GM12878 (cell line): Measurements from ENCODE around the gene TOMM40. TPM values are rescaled to one million over a fixed set of nuclear protein-coding genes. Genes with fewer than 3 reads are reported as not detected.
"Not testable (repeated sequence)": the region's sequence is repeated elsewhere in the genome, so short reads cannot be mapped to it uniquely, and the experiment has no call there.

Source experiments
- ATAC-seq: fragments of 200-7000 bp; cut with Tn5 transposase; 3 replicates; pipeline ENCODE4 v1.9.1; 2020; ENCODE audit warnings: mild to moderate bottlenecking, moderate library complexity
- BruUV-seq: library from RNA; stranded (reverse); fragments of 400-500 nt; replicated peaks from 2 replicates; lab custom pipeline; 2021; lab: Mats Ljungman, UMichigan
- CTCF ChIA-PET: fragments of 300-600 bp; sonication (Branson Sonifier 250); formaldehyde crosslinking; extraction: SDS; loops from one replicate; lab custom pipeline; 2021; ENCODE audit warnings: inconsistent platforms; lab: Yijun Ruan, JAX
- POLR2A ChIA-PET: fragments of 350-600 bp; formaldehyde crosslinking; extraction: SDS; loops from one replicate; lab custom pipeline; 2021; ENCODE audit warnings: inconsistent platforms; lab: Charles Lee
- RAD21 ChIA-PET: fragments of 300-600 bp; sonication (Branson Sonifier 250); formaldehyde crosslinking; loops from one replicate; lab custom pipeline; 2023; ENCODE audit warnings: antibody characterized with exemption; ENCODE audit not compliant: unreplicated experiment; lab: Charles Lee
- SMC1A ChIA-PET: fragments of 300-600 bp; sonication (Branson Sonifier 250); formaldehyde crosslinking; loops from one replicate; lab custom pipeline; 2023; ENCODE audit not compliant: unreplicated experiment, uncharacterized antibody; lab: Charles Lee
- DNase-seq: peaks from one replicate; pipeline ENCODE4 v3.0.0-alpha.2; 2011; ENCODE audit warnings: low read depth, low spot score
- FAIRE-seq: peaks from 3 replicates; lab custom pipeline; 2011; peaks lifted over from hg19 to GRCh38; lab: Jason Lieb, UNC
- H2AFZ ChIP-seq: 2 replicates; pipeline ENCODE4 v1.6.0; 2011; ENCODE audit warnings: low read depth, low read length, control low read depth; ENCODE audit not compliant: control insufficient read depth
- H3K27ac ChIP-seq: 2 replicates; pipeline ENCODE4 v1.5.1; 2011; ENCODE audit warnings: control low read depth; ENCODE audit not compliant: control insufficient read depth, insufficient read depth
- H3K27me3 ChIP-seq, 2 experiments: replicated peaks in 1 of 2; 2 replicates each; pipeline versions ENCODE4 v1.6.0 to v1.6.1; 2011; ENCODE audit warnings: low read length in 1 of 2; ENCODE audit not compliant: control insufficient read depth in 2 of 2, insufficient read depth in 2 of 2
- H3K36me3 ChIP-seq, 2 experiments: 2 replicates each; pipeline ENCODE4 v1.5.1; 2011; ENCODE audit warnings: low read length in 1 of 2; ENCODE audit not compliant: control insufficient read depth in 2 of 2, insufficient read depth in 2 of 2
- H3K4me1 ChIP-seq: 2 replicates; pipeline ENCODE4 v1.6.1; 2011; ENCODE audit warnings: mild to moderate bottlenecking, low read length, moderate library complexity, mixed read lengths; ENCODE audit not compliant: control insufficient read depth, insufficient read depth
- H3K4me2 ChIP-seq: 2 replicates; pipeline ENCODE4 v1.6.0; 2011; ENCODE audit warnings: control low read depth; ENCODE audit not compliant: control insufficient read depth, insufficient read depth
- H3K4me3 ChIP-seq: fragments of 200-600 bp; sonication (generic); 2 replicates; pipeline ENCODE4 v1.5.1; 2016
- H3K79me2 ChIP-seq: 2 replicates; pipeline ENCODE4 v1.6.0; 2011; ENCODE audit warnings: low read length; ENCODE audit not compliant: control insufficient read depth, insufficient read depth
- H3K9ac ChIP-seq: 2 replicates; pipeline ENCODE4 v1.8.0; 2011; ENCODE audit warnings: low read length, control low read depth, mixed read lengths; ENCODE audit not compliant: control insufficient read depth, insufficient read depth
- H3K9me3 ChIP-seq: replicated peaks from 3 replicates; pipeline ENCODE4 v1.5.1; 2011; ENCODE audit warnings: mild to moderate bottlenecking, low read length; ENCODE audit not compliant: control insufficient read depth, insufficient read depth
- H4K20me1 ChIP-seq: 2 replicates; pipeline ENCODE4 v1.6.0; 2011; ENCODE audit not compliant: control insufficient read depth, insufficient read depth
- ATF7 ChIP-seq: fragments of 450-650 bp; IDR thresholded peaks from 2 replicates; pipeline ENCODE4 v1.6.1; 2016; ENCODE audit warnings: low read depth, mild to moderate bottlenecking
- BHLHE40 ChIP-seq, 2 experiments: fragments of 450-650 bp in 1 of 2; IDR thresholded peaks; 2 replicates each; pipeline ENCODE4 v1.6.1; 2011 to 2017; ENCODE audit warnings: low read depth in 2 of 2, borderline replicate concordance in 1 of 2, improper control_type of control experiment in 1 of 2, low read length in 1 of 2, mild to moderate bottlenecking in 1 of 2
- CEBPB ChIP-seq, 2 experiments: fragments of 150-350 bp in 1 of 2; IDR thresholded peaks; 2 replicates each; pipeline ENCODE4 v1.6.1; 2012 to 2014; ENCODE audit warnings: low read depth in 2 of 2, low read length in 2 of 2, borderline replicate concordance in 1 of 2, inconsistent platforms in 1 of 2
- CREB1 ChIP-seq: IDR thresholded peaks from 2 replicates; pipeline ENCODE4 v1.6.1; 2012; ENCODE audit warnings: low read depth, mild to moderate bottlenecking, inconsistent platforms
- CREM ChIP-seq: IDR thresholded peaks from 2 replicates; pipeline ENCODE4 v1.6.1; 2014; ENCODE audit warnings: antibody characterized with exemption, low read depth
- EED ChIP-seq: sonication (generic); IDR thresholded peaks from 2 replicates; pipeline ENCODE4 v1.6.1; 2016; ENCODE audit warnings: antibody characterized with exemption, low read depth
- IRF3 ChIP-seq: fragments of 450-650 bp; IDR thresholded peaks from 2 replicates; pipeline ENCODE4 v1.6.1; 2014; ENCODE audit warnings: mild to moderate bottlenecking
- KLF5 ChIP-seq: fragments of 450-650 bp; IDR thresholded peaks from 2 replicates; pipeline ENCODE4 v1.6.1; 2014; ENCODE audit warnings: mild to moderate bottlenecking; ENCODE audit not compliant: partially characterized antibody
- MTA2 ChIP-seq: fragments of 450-650 bp; IDR thresholded peaks from 2 replicates; pipeline ENCODE4 v1.6.1; 2016; ENCODE audit warnings: low read depth, mild to moderate bottlenecking, moderate library complexity
- NBN ChIP-seq: fragments of 450-650 bp; IDR thresholded peaks from 2 replicates; pipeline ENCODE4 v1.6.1; 2016
- NFYB ChIP-seq: IDR thresholded peaks from 2 replicates; pipeline ENCODE4 v1.6.1; 2011; ENCODE audit warnings: low read depth, mild to moderate bottlenecking, low read length, improper control_type of control experiment, moderate library complexity; ENCODE audit not compliant: insufficient read depth
- NR2F1 ChIP-seq: fragments of 450-650 bp; conservative IDR thresholded peaks from 2 replicates; pipeline ENCODE4 v1.6.1; 2017; ENCODE audit warnings: mild to moderate bottlenecking
- NRF1 ChIP-seq: conservative IDR thresholded peaks from 2 replicates; pipeline ENCODE4 v1.6.1; 2011; ENCODE audit warnings: mild to moderate bottlenecking, low read depth, low read length, improper control_type of control experiment
- RFX5 ChIP-seq: IDR thresholded peaks from 2 replicates; pipeline ENCODE4 v1.6.1; 2011; ENCODE audit warnings: low read depth, low read length, improper control_type of control experiment
- SP1 ChIP-seq: IDR thresholded peaks from one replicate; pipeline ENCODE4 v1.6.1; 2011; ENCODE audit warnings: low read depth, low read length
- WGBS: methylation state at CpG from one replicate; pipeline ENCODE4 v1.1.6; 2016; ENCODE audit warnings: low lambda C conversion rate; ENCODE audit not compliant: insufficient replicate concordance, insufficient coverage; ENCODE audit errors: missing lambda C conversion rate; 5-methylcytosine and 5-hydroxymethylcytosine counted together
- in situ Hi-C: fragments of 300-500 bp; cut with MboI; formaldehyde crosslinking; loops from 9 replicates; pipeline ENCODE4 v1.14.3; 2018; ENCODE audit warnings: mixed read lengths
- intact Hi-C: fragments of 100-400 bp; cut with micrococcal nuclease; formaldehyde crosslinking; loops from one replicate; pipeline ENCODE4 v1.14.2; 2022; ENCODE audit not compliant: unreplicated experiment
- polyA plus RNA-seq, 11 experiments: library from polyadenylated mRNA; depleted of rRNA in 4 of 11; unstranded in 6 of 11; stranded (reverse) in 5 of 11; fragments of >200 nt; fragmentation: Nextera tagmentation in 4 of 11; fragmentation: Illumina TruSeq in 1 of 11; extraction: Ambion mirVana in 4 of 11; extraction: Trizol in 1 of 11; gene quantifications; 1 replicate in 1 of 11; 2 replicates in 10 of 11; pipeline versions ENCODE4 v1.2.1 to v1.2.3, GENCODE V29; 2011 to 2016; ENCODE audit warnings: inconsistent platforms in 2 of 11, missing spikeins in 2 of 11, low read depth in 1 of 11
- total RNA-seq, 4 experiments: library from RNA; depleted of rRNA in 3 of 4; stranded (reverse); fragments of >200 nt in 3 of 4; fragmentation: Illumina TruSeq in 1 of 4; extraction: Trizol in 1 of 4; gene quantifications; 2 replicates each; pipeline versions ENCODE4 v1.2.1 to v1.2.3, GENCODE V29; 2013 to 2021

TOMM40 gene
- total and polyA plus RNA-seq, 10 of the 15 experiments (the other 5 are each of a cell fraction or from before 2014, with no cell fraction given): 0.85 to 221 (median 99.9) TPM

GRCh38 chr19:44914433-44915206 lies 23.6 kb downstream of the TOMM40 start, which contains the start of gene APOC1:
TSS of gene APOC1 (plus strand) at chr19:44914608. CDS start at chr19:44914892, 284 bp downstream.
- H3K36me3 ChIP-seq, BruUV-seq, H3K79me2 ChIP-seq, H3K9me3 ChIP-seq, H3K4me1 ChIP-seq, intact Hi-C loops, in situ Hi-C loops, H3K27me3 ChIP-seq, SMC1A ChIA-PET, H4K20me1 ChIP-seq: not testable (repeated sequence)
- FAIRE-seq (peak; percentile 80), ATAC-seq (peak; percentile 98), DNase-seq (peak; percentile 40)
- 6% methylated on average over 22 of the region's 28 CpGs for WGBS
- ChIA-PET POLR2A (interaction anchor here (0.6 kb wide), 1 partner anchor 169 kb away, joined by 3 read pairs; no protein-coding TSS in a partner anchor), RAD21 (interaction anchor here (0.7 kb wide), 1 partner anchor 273 kb away, joined by 4 read pairs; no protein-coding TSS in a partner anchor), CTCF (interaction anchor here (1.0 to 1.4 kb wide), 2 partner anchors 9 to 11 kb away, joined by 3 read pairs; partner anchors contain the start of gene APOE)
- H3K4me2 ChIP-seq: peak within 1 kb of the TSS; percentile 76
- TF ChIP-seq CREB1 (peak; percentile 95), RFX5 (peak; percentile 98), CREM (peak; percentile 97), KLF5 (peak; percentile 27), IRF3 (0 out of 2 replicates have a peak, but pooled peaks have one; percentile 47), SP1 (peak; percentile 63), NRF1 (0 out of 2 replicates have a peak, but pooled peaks have one; percentile 4), NR2F1 (0 out of 2 replicates have a peak, but pooled peaks have one; percentile 5), NFYB (peak; percentile 97), BHLHE40 (IDR thresholded peaks at IDR 0.05; ENCODE audit: borderline replicate concordance in 1 of 2, low read depth in 2 of 2, low read length in 1 of 2) (peak; percentile 24 to 40; a peak in 1 of 4 replicates), CEBPB (IDR thresholded peaks at IDR 0.05; ENCODE audit: borderline replicate concordance in 1 of 2, low read depth in 2 of 2, low read length in 2 of 2) (peak in 1 of 2 experiments; percentile 83; a peak in 1 of 4 replicates), NBN (0 out of 2 replicates have a peak, but pooled peaks have one; percentile 66), EED (0 out of 2 replicates have a peak, but pooled peaks have one; percentile 32), ATF7 (peak; percentile 89), MTA2 (0 out of 2 replicates have a peak, but pooled peaks have one; percentile 17)
- peak within 1 kb of the TSS; percentile 64 for H3K4me3 ChIP-seq
- H2AFZ ChIP-seq: peak within 1 kb of the TSS; percentile 83
- peak within 1 kb of the TSS; percentile 32 for H3K9ac ChIP-seq
- H3K27ac ChIP-seq: 0 out of 2 replicates have a peak within 1 kb of the TSS, but pooled peaks have one; percentile 38
